Progenitor cell of endocrine pancreas (in vitro differentiated cells): Measurements from ENCODE around the gene ADAMTS2. TPM values are rescaled to one million over a fixed set of nuclear protein-coding genes. Genes with fewer than 3 reads are reported as not detected.

Source experiments
- DNase-seq: peaks from one replicate; pipeline ENCODE4 v3.0.0; 2021; ENCODE audit warnings: low spot score; ENCODE audit not compliant: unreplicated experiment
- H3K27ac Mint-ChIP-seq: 2 replicates; pipeline ENCODE4 v1.8.0; 2021; ENCODE audit warnings: mild to moderate bottlenecking, moderate library complexity, mixed read lengths
- H3K27me3 Mint-ChIP-seq: 2 replicates; pipeline ENCODE4 v1.8.0; 2021; ENCODE audit warnings: mixed read lengths
- H3K36me3 Mint-ChIP-seq: 2 replicates; pipeline ENCODE4 v1.8.0; 2022; ENCODE audit warnings: mixed read lengths; ENCODE audit not compliant: insufficient read depth
- H3K4me1 Mint-ChIP-seq: 2 replicates; pipeline ENCODE4 v1.8.0; 2021; ENCODE audit warnings: low read depth, mixed read lengths
- H3K4me3 Mint-ChIP-seq: 2 replicates; pipeline ENCODE4 v1.8.0; 2021; ENCODE audit warnings: low read depth, mild to moderate bottlenecking, moderate library complexity, mixed read lengths
- H3K9me3 Mint-ChIP-seq: 2 replicates; pipeline ENCODE4 v1.8.0; 2021; ENCODE audit warnings: low read depth, mixed read lengths
- total RNA-seq: library from RNA; stranded (reverse); gene quantifications from 2 replicates; pipeline ENCODE4 v1.2.1, GENCODE V29; 2021
- TF ChIP-seq, protein P1 (sequence below): fragments of 200-600 bp; sonication (generic); IDR thresholded peaks from one replicate; pipeline ENCODE4 v1.5.0; 2021; ENCODE audit warnings: antibody characterized with exemption, mild to moderate bottlenecking; ENCODE audit not compliant: unreplicated experiment

The ADAMTS2 gene
- total RNA-seq, 1 donor from 2014 or later, result 2.5 TPM

DNA sequence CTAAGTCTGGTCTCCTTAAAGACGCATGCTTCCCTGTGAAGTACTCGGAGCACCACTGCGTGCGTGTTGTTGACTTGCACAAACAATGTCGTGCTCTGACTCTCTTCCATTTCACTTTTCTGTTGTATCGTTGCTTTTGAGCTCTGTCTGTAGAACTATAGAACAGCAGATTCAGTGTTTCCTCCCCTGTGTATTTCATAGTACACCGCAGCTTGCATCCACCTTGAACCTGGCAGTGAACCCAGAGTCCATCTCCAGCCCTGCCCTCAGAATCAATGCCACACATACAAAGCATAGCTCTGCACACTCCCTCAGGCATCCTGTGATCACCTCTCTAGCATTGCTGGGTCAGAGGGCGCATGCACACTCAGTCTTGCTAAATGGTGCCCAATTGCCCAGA, 37.2 kb upstream of the ADAMTS2 start:
- H3K36me3 Mint-ChIP-seq, result no peaks in the 10 kb centered on the region
- no peaks in the 10 kb centered on the region for H3K4me1 Mint-ChIP-seq
- peaks cover 8% of the 10 kb centered on the region for H3K27me3 Mint-ChIP-seq
- no peak overlapping the region for H3K27ac Mint-ChIP-seq
- DNase-seq, result no peak
- no peaks in the 10 kb centered on the region for H3K9me3 Mint-ChIP-seq
- TF ChIP-seq, protein P1, sequence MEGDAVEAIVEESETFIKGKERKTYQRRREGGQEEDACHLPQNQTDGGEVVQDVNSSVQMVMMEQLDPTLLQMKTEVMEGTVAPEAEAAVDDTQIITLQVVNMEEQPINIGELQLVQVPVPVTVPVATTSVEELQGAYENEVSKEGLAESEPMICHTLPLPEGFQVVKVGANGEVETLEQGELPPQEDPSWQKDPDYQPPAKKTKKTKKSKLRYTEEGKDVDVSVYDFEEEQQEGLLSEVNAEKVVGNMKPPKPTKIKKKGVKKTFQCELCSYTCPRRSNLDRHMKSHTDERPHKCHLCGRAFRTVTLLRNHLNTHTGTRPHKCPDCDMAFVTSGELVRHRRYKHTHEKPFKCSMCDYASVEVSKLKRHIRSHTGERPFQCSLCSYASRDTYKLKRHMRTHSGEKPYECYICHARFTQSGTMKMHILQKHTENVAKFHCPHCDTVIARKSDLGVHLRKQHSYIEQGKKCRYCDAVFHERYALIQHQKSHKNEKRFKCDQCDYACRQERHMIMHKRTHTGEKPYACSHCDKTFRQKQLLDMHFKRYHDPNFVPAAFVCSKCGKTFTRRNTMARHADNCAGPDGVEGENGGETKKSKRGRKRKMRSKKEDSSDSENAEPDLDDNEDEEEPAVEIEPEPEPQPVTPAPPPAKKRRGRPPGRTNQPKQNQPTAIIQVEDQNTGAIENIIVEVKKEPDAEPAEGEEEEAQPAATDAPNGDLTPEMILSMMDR, result no peak
- H3K4me3 Mint-ChIP-seq, result no peak overlapping the region

GRCh38 chr5:179381691-179382090, 36.4 kb upstream of the ADAMTS2 start:
- Mint-ChIP-seq H3K4me3 (no peak overlapping the region), H3K36me3 (no peaks in the 10 kb centered on the region), H3K4me1 (no peaks in the 10 kb centered on the region), H3K9me3 (no peaks in the 10 kb centered on the region), H3K27me3 (peaks cover 8% of the 10 kb centered on the region), H3K27ac (no peak overlapping the region)
- TF ChIP-seq, protein P1, result no peak
- DNase-seq, result no peak

GRCh38 chr5:179380211-179381035, 35.2 kb upstream of the ADAMTS2 start:
- Mint-ChIP-seq H3K4me3 (no peak overlapping the region), H3K27ac (no peak overlapping the region), H3K36me3 (no peaks in the 10 kb centered on the region), H3K27me3 (peaks cover 8% of the 10 kb centered on the region), H3K4me1 (no peaks in the 10 kb centered on the region), H3K9me3 (no peaks in the 10 kb centered on the region)
- TF ChIP-seq, protein P1, result no peak
- no peak for DNase-seq

GRCh38 chr5:179379321-179379890, 34.1 kb upstream of the ADAMTS2 start:
- no peak overlapping the region for H3K4me3 Mint-ChIP-seq
- H3K27ac Mint-ChIP-seq, result no peak overlapping the region
- no peak for DNase-seq
- H3K4me1 Mint-ChIP-seq, result no peaks in the 10 kb centered on the region
- peaks cover 8% of the 10 kb centered on the region for H3K27me3 Mint-ChIP-seq
- no peaks in the 10 kb centered on the region for H3K36me3 Mint-ChIP-seq
- TF ChIP-seq, protein P1, result no peak
- H3K9me3 Mint-ChIP-seq, result no peaks in the 10 kb centered on the region

DNA sequence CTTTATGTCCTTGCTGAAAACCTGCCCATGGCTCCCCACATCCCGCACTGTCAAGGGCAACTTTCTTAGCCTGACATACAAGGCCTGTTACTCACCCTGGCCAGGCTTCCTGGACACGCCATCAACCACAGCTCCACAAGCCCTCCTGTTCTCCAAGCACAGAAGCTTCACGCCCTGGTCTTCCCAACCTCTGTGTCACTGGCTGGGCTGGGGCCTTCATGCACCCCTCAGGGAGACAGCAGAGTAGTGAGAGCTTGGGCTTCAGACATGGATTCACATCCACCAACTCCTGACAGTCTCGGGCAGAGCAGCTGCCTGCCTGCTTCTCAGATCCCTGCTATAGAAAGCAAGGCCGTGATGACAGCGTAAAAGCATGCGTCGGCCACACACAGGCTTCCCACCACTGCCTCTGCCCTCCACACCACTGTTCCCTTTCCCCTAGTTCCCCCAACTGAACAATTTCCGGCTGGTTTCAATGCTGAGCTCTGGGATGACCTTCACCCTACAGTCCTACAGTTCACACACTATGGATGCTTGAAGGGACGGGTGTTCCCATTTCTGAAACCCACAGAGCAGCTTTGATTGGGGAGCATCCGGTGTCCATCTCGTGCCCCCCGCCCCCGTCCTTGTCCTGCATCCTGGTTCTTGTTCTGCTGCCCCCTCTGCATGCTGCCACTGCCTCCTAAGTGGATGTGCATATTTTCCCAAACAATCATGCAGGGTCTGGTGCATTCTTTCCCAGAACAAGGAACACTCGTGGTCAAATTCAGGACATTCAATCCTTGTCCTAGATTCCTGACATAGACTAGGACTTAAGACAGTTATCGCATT, 33.4 kb upstream of the ADAMTS2 start:
- TF ChIP-seq, protein P1, result no peak

More for the DNA sequence above, 33.4 kb upstream of the ADAMTS2 start:
- DNase-seq, result no peak
- no peaks in the 10 kb centered on the region for H3K9me3 Mint-ChIP-seq
- H3K4me3 Mint-ChIP-seq, result no peak overlapping the region
- no peak overlapping the region for H3K27ac Mint-ChIP-seq
- H3K4me1 Mint-ChIP-seq, result no peaks in the 10 kb centered on the region
- H3K36me3 Mint-ChIP-seq, result no peaks in the 10 kb centered on the region
- H3K27me3 Mint-ChIP-seq, result peaks cover 8% of the 10 kb centered on the region
